Retinal pigment epithelial cell (primary cell): ENCODE results near the gene TGFBR3.

Experiments used
- DNase-seq: peaks from one replicate; pipeline ENCODE4 v3.0.0-alpha.2; 2010; ENCODE audit warnings: low read depth
- H3K4me3 ChIP-seq: 2 replicates; pipeline ENCODE4 v1.5.1; 2011; ENCODE audit warnings: mild to moderate bottlenecking, low read length, control low read depth, moderate library complexity
- TF ChIP-seq, protein P1 (sequence below): conservative IDR thresholded peaks from 2 replicates; pipeline ENCODE4 v1.5.1; 2011; ENCODE audit warnings: low read depth, low read length, control low read depth, inconsistent platforms

Gene TGFBR3

DNA sequence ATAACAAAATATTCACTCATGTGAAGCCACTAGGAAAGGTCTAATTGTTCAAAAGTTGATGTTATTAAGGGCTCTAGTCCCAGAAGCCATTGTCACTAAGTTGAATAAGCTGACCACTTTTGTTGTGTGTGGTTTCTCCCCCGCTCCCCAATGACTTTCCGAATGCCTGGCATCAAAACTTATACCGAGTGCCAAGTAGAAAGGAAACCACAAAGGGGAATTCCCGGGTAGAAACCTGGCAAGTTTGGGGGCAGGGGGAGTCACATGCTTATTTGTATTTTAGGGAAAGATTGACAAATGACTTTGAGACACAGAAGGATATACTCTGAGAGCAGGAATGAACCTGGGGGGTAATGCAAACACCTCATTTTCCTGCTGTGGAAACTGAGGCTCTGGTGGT is 154.1 kb downstream of the TGFBR3 start:
- TF ChIP-seq, protein P1, sequence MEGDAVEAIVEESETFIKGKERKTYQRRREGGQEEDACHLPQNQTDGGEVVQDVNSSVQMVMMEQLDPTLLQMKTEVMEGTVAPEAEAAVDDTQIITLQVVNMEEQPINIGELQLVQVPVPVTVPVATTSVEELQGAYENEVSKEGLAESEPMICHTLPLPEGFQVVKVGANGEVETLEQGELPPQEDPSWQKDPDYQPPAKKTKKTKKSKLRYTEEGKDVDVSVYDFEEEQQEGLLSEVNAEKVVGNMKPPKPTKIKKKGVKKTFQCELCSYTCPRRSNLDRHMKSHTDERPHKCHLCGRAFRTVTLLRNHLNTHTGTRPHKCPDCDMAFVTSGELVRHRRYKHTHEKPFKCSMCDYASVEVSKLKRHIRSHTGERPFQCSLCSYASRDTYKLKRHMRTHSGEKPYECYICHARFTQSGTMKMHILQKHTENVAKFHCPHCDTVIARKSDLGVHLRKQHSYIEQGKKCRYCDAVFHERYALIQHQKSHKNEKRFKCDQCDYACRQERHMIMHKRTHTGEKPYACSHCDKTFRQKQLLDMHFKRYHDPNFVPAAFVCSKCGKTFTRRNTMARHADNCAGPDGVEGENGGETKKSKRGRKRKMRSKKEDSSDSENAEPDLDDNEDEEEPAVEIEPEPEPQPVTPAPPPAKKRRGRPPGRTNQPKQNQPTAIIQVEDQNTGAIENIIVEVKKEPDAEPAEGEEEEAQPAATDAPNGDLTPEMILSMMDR, result no peak
- H3K4me3 ChIP-seq, result no peak overlapping the region
- peak; percentile 52 for DNase-seq

DNA sequence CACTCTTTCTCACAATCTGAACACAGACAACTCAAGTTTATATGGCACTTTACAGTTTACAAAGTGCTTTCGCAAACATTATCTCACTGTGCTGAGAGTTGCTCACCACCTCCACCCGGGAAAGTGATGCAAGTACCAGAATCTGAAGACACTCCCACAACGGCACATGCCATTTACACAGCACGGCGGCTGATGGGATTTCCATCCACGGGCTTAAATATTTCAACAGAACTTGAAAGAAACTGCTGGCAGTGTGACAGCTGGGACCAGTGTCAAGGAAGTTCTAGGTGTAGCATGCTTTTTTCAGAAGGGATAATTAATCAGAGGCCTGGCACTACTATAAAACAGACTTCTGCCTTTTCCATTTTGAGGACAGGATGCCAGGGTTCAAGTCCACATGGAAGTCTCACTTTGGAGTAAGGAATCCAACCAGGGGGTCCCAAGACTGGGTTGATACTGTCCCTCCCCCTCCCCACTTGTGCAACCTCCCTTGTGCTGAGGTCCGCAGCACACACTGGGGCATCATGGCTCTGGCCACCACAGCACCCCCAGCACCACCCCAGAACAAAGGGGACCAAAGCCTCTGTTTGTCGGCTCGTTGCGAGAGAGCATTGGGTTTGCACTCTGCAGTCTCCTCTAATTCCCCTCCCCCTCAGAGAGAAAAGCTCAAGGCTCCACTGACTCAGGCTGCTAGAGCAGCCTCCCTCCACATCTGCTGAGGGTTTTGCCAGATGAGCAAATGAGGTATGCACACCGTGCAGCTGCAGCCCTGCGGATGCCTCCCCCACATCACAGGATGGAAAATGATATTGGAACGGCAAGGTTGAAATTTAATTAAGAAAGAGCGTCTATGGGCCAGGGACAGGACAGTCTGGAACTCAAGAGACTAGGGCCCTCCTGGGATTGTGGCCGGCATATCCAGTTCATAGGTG is 154.9 kb downstream of the TGFBR3 start:
- TF ChIP-seq, protein P1, result no peak
- DNase-seq, result peak; percentile 49
- H3K4me3 ChIP-seq, result no peak overlapping the region

DNA sequence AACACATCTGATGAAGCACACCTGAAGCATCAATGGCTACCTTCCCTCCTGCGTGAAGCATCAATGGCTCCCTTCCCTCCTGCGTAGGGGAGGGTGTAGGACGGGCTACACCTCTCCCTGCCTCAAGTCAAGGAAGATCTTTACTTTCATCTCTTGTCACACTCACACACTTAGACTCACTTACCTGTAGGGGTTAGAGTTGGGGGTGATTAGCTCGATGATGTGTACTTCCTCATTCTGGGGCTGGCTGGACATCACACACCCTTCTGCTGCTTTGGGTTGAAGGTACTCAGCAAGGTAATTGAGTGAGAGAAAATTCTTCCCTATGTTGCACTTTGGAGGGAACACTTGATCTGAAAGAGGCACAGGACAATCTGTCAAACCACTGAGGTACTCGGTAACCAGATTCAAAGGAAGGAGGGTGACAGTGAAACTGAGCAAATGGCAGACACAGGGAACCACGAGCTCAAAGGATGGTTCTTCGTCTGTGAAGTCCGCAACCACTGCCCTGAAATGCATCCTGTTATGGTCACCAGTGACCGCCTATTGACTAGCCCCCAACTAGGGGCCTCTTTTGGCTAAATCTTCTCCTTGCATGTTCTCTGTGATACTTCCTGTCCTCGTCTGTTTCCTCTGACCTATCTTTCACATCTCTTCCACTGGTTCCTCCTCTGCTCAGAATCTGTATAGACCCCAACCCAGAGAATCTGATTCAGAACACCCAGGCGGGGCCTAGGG is 156.2 kb downstream of the TGFBR3 start:
- TF ChIP-seq, protein P1, result no peak

DNA sequence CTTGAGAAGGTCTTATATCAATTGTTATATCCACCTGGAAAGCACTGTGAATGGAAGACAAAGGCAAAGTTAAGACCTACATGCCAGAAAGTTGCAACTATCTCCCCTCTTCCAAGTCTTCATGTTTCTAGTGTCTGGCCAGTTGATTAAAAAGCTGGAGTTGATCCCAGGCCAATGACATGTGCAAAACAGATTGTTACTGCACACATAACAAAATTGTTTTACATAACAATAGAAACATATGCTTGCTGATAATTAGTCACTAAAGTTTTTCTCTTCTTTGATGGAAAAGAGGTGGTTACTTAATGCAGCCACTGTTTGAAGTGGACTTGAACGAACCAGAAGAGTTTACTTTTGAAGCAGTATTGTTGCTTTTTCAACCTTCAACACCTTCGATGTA is 158.2 kb downstream of the TGFBR3 start:
- no peak overlapping the region for H3K4me3 ChIP-seq
- TF ChIP-seq, protein P1, result no peak
- no peak for DNase-seq

More for the DNA sequence above, 156.2 kb downstream of the TGFBR3 start:
- H3K4me3 ChIP-seq, result no peak overlapping the region
- no peak for DNase-seq

DNA sequence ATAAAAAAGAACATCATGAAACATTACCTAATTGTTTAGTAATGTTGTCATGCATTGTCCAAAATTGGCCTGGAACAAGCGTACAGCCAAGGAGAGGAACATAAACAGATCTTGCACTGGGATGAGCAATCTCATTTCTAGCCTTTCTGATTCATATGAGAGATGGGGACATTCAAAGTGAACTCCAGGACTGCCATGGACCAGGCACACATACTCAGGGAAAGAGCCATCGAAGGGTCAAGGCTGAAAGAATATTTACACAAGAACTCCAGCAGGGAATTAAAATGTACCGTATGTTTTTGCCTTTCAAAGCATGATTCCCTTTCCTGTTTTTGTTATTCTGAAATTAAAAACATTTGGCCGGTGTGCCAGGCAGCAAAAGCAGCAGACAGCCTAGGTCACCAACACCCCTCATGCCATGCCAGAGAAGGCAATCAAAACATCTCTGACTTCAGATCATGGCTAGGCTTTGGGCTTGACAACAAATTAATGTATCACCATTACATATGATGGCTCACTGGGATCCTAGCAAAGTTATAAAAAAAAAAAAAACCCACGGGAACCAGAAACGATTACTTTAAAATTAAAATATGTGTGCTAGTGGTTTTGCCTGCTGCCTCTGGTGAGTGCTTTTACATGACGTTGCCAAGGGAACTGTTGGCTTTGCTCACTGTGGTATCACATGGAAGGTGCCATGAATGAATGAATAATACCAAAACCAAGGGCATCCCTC is 159.8 kb downstream of the TGFBR3 start:
- no peak overlapping the region for H3K4me3 ChIP-seq
- TF ChIP-seq, protein P1, result no peak
- no peak for DNase-seq

DNA sequence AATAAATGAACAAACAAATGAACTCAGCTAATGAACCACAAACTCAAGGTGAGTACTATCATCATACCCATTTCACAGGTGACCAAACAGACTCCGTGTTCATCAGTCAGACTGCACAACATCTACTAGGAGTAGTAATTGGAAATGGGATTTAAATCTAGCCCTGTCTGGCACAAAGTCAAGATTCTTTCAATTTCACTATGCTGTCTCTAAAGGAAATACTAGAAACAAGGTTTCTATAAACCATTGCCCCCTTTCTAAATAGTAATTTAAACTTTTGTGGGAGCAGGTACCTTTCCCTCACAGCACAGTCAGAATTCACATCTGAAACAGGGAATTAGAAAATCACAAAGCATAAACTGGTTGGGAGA is 160.3 kb downstream of the TGFBR3 start:
- H3K4me3 ChIP-seq, result no peak overlapping the region
- TF ChIP-seq, protein P1, result no peak
- DNase-seq, result no peak
